ENCODE measurements around the gene HOXD13. TPM values are rescaled to one million over a fixed set of nuclear protein-coding genes. Genes with fewer than 3 reads are reported as not detected.

The HOXD13 gene
- total RNA-seq, 1 experiment from 2014 or later: not detected

- POLR2A ChIA-PET: interaction anchor here (0.7 kb wide), 1 partner anchor 529 kb away, joined by 3 read pairs; no protein-coding TSS in a partner anchor
- no peak for DNase-seq (ENCODE audit: unreplicated experiment)
- H3K9me3 Mint-ChIP-seq (ENCODE audit: unreplicated experiment): no peaks in the 10 kb centered on the region
- no peaks in the 10 kb centered on the region for H3K36me3 Mint-ChIP-seq (ENCODE audit: insufficient read depth, unreplicated experiment)
- no peak overlapping the region for H3K4me3 Mint-ChIP-seq (ENCODE audit: unreplicated experiment)
- H3K27me3 Mint-ChIP-seq (ENCODE audit: insufficient read depth, unreplicated experiment): peaks cover 41% of the 10 kb centered on the region
- no TSS peak for BruUV-seq (replicated peaks)
- no peaks in the 10 kb centered on the region for H3K4me1 Mint-ChIP-seq (ENCODE audit: insufficient read depth, unreplicated experiment)
- CTCF ChIA-PET: interaction anchor here (1.4 kb wide), 1 partner anchor 12 kb away, joined by 4 read pairs; no protein-coding TSS in a partner anchor
- TF ChIP-seq CTCF (IDR thresholded peaks at IDR 0.05; ENCODE audit: unreplicated experiment): no peak
- H3K27ac Mint-ChIP-seq (ENCODE audit: low read depth, unreplicated experiment): no peak overlapping the region
- intact Hi-C loops (cut with micrococcal nuclease): no loop called here
Measured at GRCh38 chr2:176114930-176115625, 22.6 kb downstream of the HOXD13 start.

- Mint-ChIP-seq H3K27me3 (ENCODE audit: insufficient read depth, unreplicated experiment) (peaks cover 48% of the 10 kb centered on the region), H3K4me1 (ENCODE audit: insufficient read depth, unreplicated experiment) (no peaks in the 10 kb centered on the region), H3K9me3 (ENCODE audit: unreplicated experiment) (no peaks in the 10 kb centered on the region), H3K36me3 (ENCODE audit: insufficient read depth, unreplicated experiment) (no peaks in the 10 kb centered on the region), H3K4me3 (ENCODE audit: unreplicated experiment) (peak within 1 kb of the TSS; percentile 28), H3K27ac (ENCODE audit: low read depth, unreplicated experiment) (no peak within 1 kb of the TSS)
- intact Hi-C loops (cut with micrococcal nuclease): no loop called here
- no TSS peak for BruUV-seq (replicated peaks)
- ChIA-PET CTCF (interaction anchor here (0.6 to 1.9 kb wide), 5 partner anchors 9 to 1032 kb away, joined by 3 to 12 read pairs (median 3); partner anchors contain the start of gene HOXD11), POLR2A (no interaction called here)
- TF ChIP-seq CTCF (IDR thresholded peaks at IDR 0.05; ENCODE audit: unreplicated experiment): no peak
- no peak for DNase-seq (ENCODE audit: unreplicated experiment)
Measured at GRCh38 chr2:176115883-176116813, 23.6 kb downstream of the HOXD13 start, which contains the start of gene HOXD10. Gene HOXD10, plus strand, starts transcription at chr2:176116778. Its CDS starts 56 bp downstream, at chr2:176116834.

- Mint-ChIP-seq H3K27ac (ENCODE audit: low read depth, unreplicated experiment) (no peak overlapping the region), H3K9me3 (ENCODE audit: unreplicated experiment) (no peaks in the 10 kb centered on the region), H3K4me1 (ENCODE audit: insufficient read depth, unreplicated experiment) (no peaks in the 10 kb centered on the region), H3K27me3 (ENCODE audit: insufficient read depth, unreplicated experiment) (peaks cover 48% of the 10 kb centered on the region), H3K36me3 (ENCODE audit: insufficient read depth, unreplicated experiment) (no peaks in the 10 kb centered on the region), H3K4me3 (ENCODE audit: unreplicated experiment) (peak overlapping the region; percentile 28)
- no peak for DNase-seq (ENCODE audit: unreplicated experiment)
- no TSS peak for BruUV-seq (replicated peaks)
- TF ChIP-seq CTCF (IDR thresholded peaks at IDR 0.05; ENCODE audit: unreplicated experiment): no peak
- POLR2A ChIA-PET: no interaction called here
- intact Hi-C loops (cut with micrococcal nuclease): no loop called here
- CTCF ChIA-PET: interaction anchor here (0.6 to 1.9 kb wide), 3 partner anchors 10 to 19 kb away, joined by 3 to 12 read pairs (median 5); no protein-coding TSS in a partner anchor
Measured at GRCh38 chr2:176117162-176117822, 24.8 kb downstream of the HOXD13 start.
